ENCODE results near the gene FBXL4.

The FBXL4 gene

DNA sequence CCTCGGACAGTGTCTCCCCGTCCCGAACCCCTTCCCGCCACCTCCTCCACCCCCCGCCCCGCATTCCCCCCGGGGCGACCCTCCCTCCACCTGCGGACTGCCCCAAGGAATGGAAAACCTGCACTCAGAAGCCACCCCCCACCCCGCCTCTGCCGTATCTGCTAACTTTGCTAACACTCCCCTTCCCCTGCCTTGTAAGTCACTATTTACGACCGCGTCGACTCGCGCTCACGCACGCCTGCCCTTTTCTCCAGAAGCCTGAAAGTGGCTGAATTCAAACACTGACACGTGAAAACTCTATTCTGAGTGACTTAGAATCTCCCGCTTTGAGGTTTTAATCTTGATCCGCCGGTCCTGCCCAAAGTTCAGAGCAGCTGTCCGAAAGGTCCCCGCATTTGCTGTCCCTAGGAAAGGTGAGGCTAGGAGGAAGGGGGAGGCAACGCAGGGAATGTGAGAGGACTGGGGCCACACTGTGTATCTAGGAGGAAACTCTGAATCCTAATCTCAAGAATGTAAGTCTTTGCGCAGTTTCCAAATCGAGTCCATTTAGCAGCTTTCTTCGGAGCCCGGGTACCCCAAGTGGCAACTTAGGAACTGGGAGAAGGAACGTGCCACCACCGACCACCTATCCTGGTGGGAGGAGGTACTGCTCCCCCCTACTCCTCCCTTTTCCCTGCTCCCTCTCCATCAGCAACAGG, 122.7 kb downstream of the FBXL4 start:
- TF ChIP-seq, protein P1, sequence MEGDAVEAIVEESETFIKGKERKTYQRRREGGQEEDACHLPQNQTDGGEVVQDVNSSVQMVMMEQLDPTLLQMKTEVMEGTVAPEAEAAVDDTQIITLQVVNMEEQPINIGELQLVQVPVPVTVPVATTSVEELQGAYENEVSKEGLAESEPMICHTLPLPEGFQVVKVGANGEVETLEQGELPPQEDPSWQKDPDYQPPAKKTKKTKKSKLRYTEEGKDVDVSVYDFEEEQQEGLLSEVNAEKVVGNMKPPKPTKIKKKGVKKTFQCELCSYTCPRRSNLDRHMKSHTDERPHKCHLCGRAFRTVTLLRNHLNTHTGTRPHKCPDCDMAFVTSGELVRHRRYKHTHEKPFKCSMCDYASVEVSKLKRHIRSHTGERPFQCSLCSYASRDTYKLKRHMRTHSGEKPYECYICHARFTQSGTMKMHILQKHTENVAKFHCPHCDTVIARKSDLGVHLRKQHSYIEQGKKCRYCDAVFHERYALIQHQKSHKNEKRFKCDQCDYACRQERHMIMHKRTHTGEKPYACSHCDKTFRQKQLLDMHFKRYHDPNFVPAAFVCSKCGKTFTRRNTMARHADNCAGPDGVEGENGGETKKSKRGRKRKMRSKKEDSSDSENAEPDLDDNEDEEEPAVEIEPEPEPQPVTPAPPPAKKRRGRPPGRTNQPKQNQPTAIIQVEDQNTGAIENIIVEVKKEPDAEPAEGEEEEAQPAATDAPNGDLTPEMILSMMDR (IDR thresholded peaks at IDR 0.05) = no peak

DNA sequence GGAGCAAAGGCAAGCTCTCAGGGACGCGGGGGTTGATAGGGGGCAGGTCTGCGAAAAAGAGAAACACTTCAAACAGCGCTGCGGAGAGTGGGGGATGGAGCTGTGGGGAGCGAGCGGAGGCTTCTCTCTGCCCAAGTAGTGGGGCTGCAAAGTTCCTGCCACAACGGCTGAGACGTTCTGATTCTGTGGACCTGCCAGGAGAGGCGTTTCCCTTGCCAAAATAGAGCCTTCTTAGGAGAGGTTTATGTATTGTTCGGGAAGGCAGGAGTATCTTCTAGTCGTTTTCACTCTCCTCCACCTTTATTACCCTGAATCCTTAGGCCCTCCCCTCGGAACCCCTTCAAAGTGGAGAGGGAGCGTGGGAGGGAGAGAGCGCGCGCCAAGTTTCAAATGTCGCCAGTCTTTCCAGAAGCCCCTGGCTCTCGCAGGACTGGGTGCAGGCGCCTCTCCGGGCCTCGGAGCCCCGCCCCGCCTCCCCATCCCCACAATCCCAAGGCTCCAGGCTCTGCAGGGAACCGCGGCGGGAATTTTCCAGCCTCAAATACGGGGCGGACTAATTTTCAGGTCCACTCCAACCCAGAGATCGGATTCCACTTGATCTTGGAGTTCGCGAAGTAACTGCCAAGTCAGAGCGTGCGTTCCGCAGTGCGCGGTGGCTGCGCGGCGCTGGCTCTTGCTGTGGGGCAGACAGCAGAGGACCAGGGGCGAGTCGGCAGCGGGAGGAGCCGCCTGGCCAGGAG, 123.4 kb downstream of the FBXL4 start:
- TF ChIP-seq, protein P1 (IDR thresholded peaks at IDR 0.05) = no peak

DNA sequence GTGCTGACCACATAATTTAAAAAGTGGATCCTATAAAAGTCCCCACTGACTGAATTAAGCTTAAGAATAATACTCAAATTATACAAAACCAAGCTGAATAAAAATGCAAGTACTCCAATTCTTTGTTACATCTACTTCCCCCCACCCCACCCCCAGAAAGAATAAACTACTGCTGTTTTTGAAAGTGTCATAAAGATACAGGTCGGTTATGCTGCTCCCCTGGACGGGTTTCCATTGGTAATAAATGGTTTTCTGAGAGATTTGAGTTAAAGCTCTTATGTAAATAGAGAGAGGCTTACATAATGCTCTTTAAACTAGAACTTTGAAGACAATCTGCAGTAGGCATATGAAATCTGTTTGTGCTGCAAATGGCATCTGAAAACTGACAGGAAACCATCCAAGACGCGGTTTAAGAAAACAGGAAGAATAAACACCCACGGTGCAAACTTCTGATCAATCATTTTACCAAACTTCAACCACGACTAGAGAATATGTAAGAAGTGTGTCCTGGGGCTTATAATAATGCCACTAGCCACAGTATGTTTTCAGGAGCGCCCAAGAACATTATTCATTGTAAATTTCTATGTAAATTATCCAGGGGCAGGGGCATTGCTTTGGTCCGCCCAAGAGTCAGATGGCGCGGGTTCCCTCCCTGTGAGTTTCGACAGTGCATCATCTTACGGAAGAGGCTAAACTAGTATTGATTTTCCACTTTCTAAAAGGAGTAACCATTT, 124.2 kb downstream of the FBXL4 start:
- TF ChIP-seq, protein P1 (IDR thresholded peaks at IDR 0.05) = no peak

DNA sequence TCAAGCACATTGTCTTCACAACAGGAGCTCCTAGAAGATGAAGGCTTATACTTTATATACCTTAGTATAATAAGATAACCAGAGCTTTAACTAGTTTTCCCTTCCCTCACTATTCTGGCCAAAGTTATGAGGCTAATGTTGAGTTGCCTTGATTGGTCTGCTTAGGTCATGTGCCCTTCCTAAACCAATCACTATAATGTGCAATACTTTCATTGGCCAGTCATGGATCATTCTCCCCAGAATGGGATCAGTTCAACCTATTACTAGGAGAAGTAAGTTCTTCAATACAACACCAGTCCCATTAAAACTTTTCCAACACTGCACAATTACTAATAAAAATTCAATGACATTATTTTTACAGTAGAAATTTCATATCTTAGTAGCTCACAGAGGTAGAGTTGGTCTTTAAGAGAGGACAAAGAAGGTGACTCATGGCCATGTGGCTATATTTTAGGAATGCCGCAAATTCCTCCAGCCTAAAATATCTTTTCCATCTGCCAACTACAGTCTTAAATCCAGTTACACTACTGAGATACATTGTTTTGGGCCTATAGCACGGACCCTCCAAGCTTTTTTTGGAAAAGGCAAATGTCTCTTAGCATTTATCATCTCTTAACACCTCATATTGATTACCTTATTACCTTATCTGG, 125.9 kb downstream of the FBXL4 start:
- TF ChIP-seq, protein P1 (IDR thresholded peaks at IDR 0.05) = no peak

Measured in LNCAP (cell line).